ENCODE results near the gene YARS1. TPM values are rescaled to one million over a fixed set of nuclear protein-coding genes. Genes with fewer than 3 reads are reported as not detected.

The YARS1 gene
- total RNA-seq (2022; extraction: Qiagen RNA extraction): 56.6 to 104 TPM (median 64.4 TPM) in 5 replicates

DNA sequence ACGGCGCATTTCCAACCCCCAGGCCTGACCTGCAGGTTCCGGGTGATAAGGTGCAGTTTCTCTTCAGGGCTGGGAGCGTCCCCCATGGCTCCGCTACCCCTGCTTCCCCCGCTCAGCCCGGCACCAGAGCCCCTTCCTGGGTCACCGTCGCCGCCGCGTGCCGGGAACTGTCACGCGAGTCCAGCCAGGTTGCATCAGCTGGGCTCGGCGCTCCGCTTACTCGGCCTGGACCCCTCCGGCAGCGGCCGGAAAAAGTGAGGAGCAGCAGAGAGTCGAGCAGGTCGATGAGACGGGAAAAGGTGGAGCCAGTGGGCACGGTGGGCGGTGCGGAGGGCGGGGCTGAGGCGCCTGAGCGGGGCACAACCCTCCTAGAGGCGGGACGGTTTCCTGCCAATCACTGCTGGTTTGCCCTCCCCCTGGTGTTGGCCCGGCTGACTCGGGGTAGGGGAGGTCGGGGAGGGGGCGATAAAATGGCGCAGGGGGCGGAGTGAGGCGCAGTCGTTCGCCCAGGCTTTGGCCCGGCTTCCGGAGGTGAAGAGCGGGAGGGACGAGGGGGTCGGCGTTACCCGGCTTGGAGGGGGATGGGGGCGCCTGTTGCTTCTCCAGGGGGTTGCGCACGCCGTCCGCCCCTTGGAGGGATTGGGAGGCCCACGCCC is at the start of gene YARS1, which contains the start of gene S100PBP:
TSS of gene YARS1 (minus strand) at position 200 of the 656 bp plus-strand sequence. CDS start at position 86, 114 bp downstream.
TSS of gene S100PBP (plus strand) at position 495 of the 656 bp plus-strand sequence. CDS start 8,447 bp downstream, outside the sequence.

Other genes with a start within 250 kb of the YARS1 start
- 36.7 to 43.6 TPM (median 40.6 TPM) in 5 replicates for gene ZBTB8OS, start 166.8 kb downstream of the YARS1 start, total RNA-seq (2022; extraction: Qiagen RNA extraction)
- gene RBBP4, start 166.2 kb downstream of the YARS1 start, total RNA-seq (2022; extraction: Qiagen RNA extraction): 66.3 to 96.0 TPM (median 74.1 TPM) in 5 replicates
- gene SYNC, start 114.6 kb downstream of the YARS1 start, total RNA-seq (2022; extraction: Qiagen RNA extraction): 11.0 to 19.8 TPM (median 14.0 TPM) in 5 replicates
- 13.2 to 16.3 TPM (median 14.6 TPM) in 5 replicates for gene S100PBP, start 295 bp upstream of the YARS1 start, total RNA-seq (2022; extraction: Qiagen RNA extraction)
- 0.25 to 0.98 TPM (median 0.42 TPM) in 5 replicates for gene FNDC5, start 53.6 kb upstream of the YARS1 start, total RNA-seq (2022; extraction: Qiagen RNA extraction)
- 0.29 to 0.55 TPM (median 0.37 TPM) in 5 replicates for gene HPCA, start 69.1 kb upstream of the YARS1 start, total RNA-seq (2022; extraction: Qiagen RNA extraction)
- gene TMEM54, start 84.0 kb upstream of the YARS1 start, total RNA-seq (2022; extraction: Qiagen RNA extraction): 26.2 to 45.3 TPM (median 41.0 TPM) in 5 replicates
- 16.7 to 19.3 TPM (median 18.5 TPM) in 5 replicates for gene RNF19B, start 147.5 kb upstream of the YARS1 start, total RNA-seq (2022; extraction: Qiagen RNA extraction)
- gene AK2, start 219.5 kb upstream of the YARS1 start, total RNA-seq (2022; extraction: Qiagen RNA extraction): 135 to 167 TPM (median 146 TPM) in 5 replicates

Measured in A549 treated with Hydrocortisone at 1 μM for 4 hours (cell line).